B cell (primary cell): ENCODE data around the gene SKOR1. TPM values are rescaled to one million over a fixed set of nuclear protein-coding genes. Genes with fewer than 3 reads are reported as not detected.

Experiments used
- ATAC-seq: fragments of 200-7000 bp; cut with Tn5 transposase; one replicate; pipeline ENCODE4 v1.10.0; 2021; ENCODE audit warnings: low read depth, mild to moderate bottlenecking, moderate number of reproducible peaks, moderate library complexity
- CTCF ChIA-PET: fragments of 350-600 bp; sonication (Branson Sonifier 250); formaldehyde crosslinking; loops from one replicate; lab custom pipeline; 2021; ENCODE audit warnings: antibody characterized with exemption, inconsistent platforms; lab: Charles Lee
- POLR2A ChIA-PET: fragments of 350-600 bp; sonication (Branson Sonifier 250); formaldehyde crosslinking; loops from one replicate; lab custom pipeline; 2021; ENCODE audit warnings: antibody characterized with exemption; lab: Charles Lee
- DNase-seq: peaks from one replicate; pipeline ENCODE4 v3.0.0; 2013
- H2AFZ ChIP-seq: 2 replicates; pipeline ENCODE4 v1.6.1; 2012; ENCODE audit warnings: mild to moderate bottlenecking, low read depth, low read length; ENCODE audit not compliant: insufficient read depth, poor library complexity, severe bottlenecking
- H3K27ac ChIP-seq, 2 donors: 1 replicate in 1 of 2; 2 replicates in 1 of 2; pipeline ENCODE4 v1.5.1; 2012 to 2013; ENCODE audit warnings: low read length in 2 of 2, mild to moderate bottlenecking in 2 of 2, moderate library complexity in 1 of 2
- H3K27me3 ChIP-seq, 4 experiments: fragments of 200-600 bp in 1 of 4; sonication (generic) in 1 of 4; replicated peaks in 1 of 4; 1 replicate in 2 of 4; 2 replicates in 2 of 4; pipeline versions ENCODE4 v1.6.1 to v1.7.0; 2013 to 2016; ENCODE audit warnings: low read length in 3 of 4, mild to moderate bottlenecking in 2 of 4, mixed read lengths in 1 of 4, moderate library complexity in 1 of 4; ENCODE audit not compliant: insufficient read depth in 4 of 4, control insufficient read depth in 3 of 4; ENCODE audit errors: control extremely low read depth in 1 of 4
- H3K36me3 ChIP-seq, 2 experiments: replicated peaks in 1 of 2; 1 replicate in 1 of 2; 2 replicates in 1 of 2; pipeline versions ENCODE4 v1.6.1 to v1.7.1; 2013; ENCODE audit warnings: low read length in 1 of 2; ENCODE audit not compliant: insufficient read depth in 2 of 2, control insufficient read depth in 1 of 2; ENCODE audit errors: control extremely low read depth in 1 of 2, extremely low read depth in 1 of 2
- H3K4me1 ChIP-seq, 2 donors: fragments of 200-600 bp in 1 of 2; sonication (generic) in 1 of 2; 1 replicate in 1 of 2; 2 replicates in 1 of 2; pipeline versions ENCODE4 v1.5.1 to v1.6.1; 2013 to 2017; ENCODE audit warnings: low read length in 2 of 2; ENCODE audit not compliant: control insufficient read depth in 2 of 2, insufficient read depth in 2 of 2
- H3K4me2 ChIP-seq: replicated peaks from 2 replicates; pipeline ENCODE3; 2012; ENCODE audit warnings: mild to moderate bottlenecking, low read depth, low read length; ENCODE audit not compliant: poor library complexity, severe bottlenecking
- H3K4me3 ChIP-seq, 5 experiments: fragments of 200-600 bp in 1 of 5; sonication (generic) in 1 of 5; 1 replicate in 3 of 5; 2 replicates in 2 of 5; pipeline versions ENCODE4 v1.5.1 to v1.7.0; 2011 to 2016; ENCODE audit warnings: low read length in 4 of 5, mild to moderate bottlenecking in 4 of 5, low read depth in 2 of 5, control low read depth in 1 of 5, moderate library complexity in 1 of 5; ENCODE audit not compliant: insufficient read depth in 1 of 5; ENCODE audit errors: control extremely low read depth in 1 of 5, extremely low read depth in 1 of 5
- H3K79me2 ChIP-seq: fragments of 200-600 bp; sonication (generic); one replicate; pipeline ENCODE4 v1.6.0; 2016; ENCODE audit warnings: low read length; ENCODE audit not compliant: control insufficient read depth, insufficient read depth
- H3K9ac ChIP-seq: fragments of 200-600 bp; sonication (generic); 2 replicates; pipeline ENCODE4 v1.6.1; 2017; ENCODE audit warnings: mild to moderate bottlenecking, low read length, moderate library complexity
- H3K9me3 ChIP-seq, 3 donors: one replicate each; pipeline versions ENCODE4 v1.6.1 to v1.7.1; 2013; ENCODE audit warnings: low read length in 2 of 3; ENCODE audit not compliant: control insufficient read depth in 2 of 3, insufficient read depth in 1 of 3; ENCODE audit errors: control extremely low read depth in 1 of 3
- H4K20me1 ChIP-seq: 2 replicates; pipeline ENCODE4 v1.6.0; 2012; ENCODE audit warnings: mild to moderate bottlenecking, low read length; ENCODE audit not compliant: insufficient read depth, control insufficient read depth, poor library complexity, severe bottlenecking
- H3K27ac Mint-ChIP-seq: one replicate; pipeline ENCODE4 v1.8.0; 2021; ENCODE audit warnings: mixed read lengths
- H3K27me3 Mint-ChIP-seq: one replicate; pipeline ENCODE4 v1.8.0; 2021; ENCODE audit warnings: mixed read lengths
- H3K4me1 Mint-ChIP-seq: one replicate; pipeline ENCODE4 v1.8.0; 2021; ENCODE audit warnings: mixed read lengths
- H3K4me3 Mint-ChIP-seq: one replicate; pipeline ENCODE4 v1.8.0; 2021; ENCODE audit warnings: mixed read lengths
- H3K9me3 Mint-ChIP-seq: one replicate; pipeline ENCODE4 v1.8.0; 2022; ENCODE audit warnings: mixed read lengths; ENCODE audit not compliant: insufficient read depth
- CTCF ChIP-seq: fragments of 200-600 bp; IDR thresholded peaks from one replicate; pipeline ENCODE4 v1.8.0; 2022; ENCODE audit warnings: antibody characterized with exemption, mild to moderate bottlenecking
- EZH2 ChIP-seq: IDR thresholded peaks from 2 replicates; pipeline ENCODE4 v1.6.1; 2012; ENCODE audit warnings: borderline replicate concordance, low read depth, mild to moderate bottlenecking, moderate library complexity, low read length; ENCODE audit not compliant: insufficient read depth, poor library complexity, severe bottlenecking
- whole genome bisulfite sequencing: methylation state at CpG from one replicate; pipeline ENCODE4 v1.1.5; 2013; ENCODE audit warnings: missing lambda C conversion rate; ENCODE audit not compliant: insufficient coverage; 5-methylcytosine and 5-hydroxymethylcytosine counted together
- intact Hi-C: fragments of 100-400 bp; cut with micrococcal nuclease; formaldehyde crosslinking; loops from one replicate; pipeline ENCODE4 v1.10.0; 2022
- polyA plus RNA-seq: library from polyadenylated mRNA; depleted of rRNA; stranded (reverse); fragments of >200 nt; gene quantifications from 2 replicates; pipeline ENCODE4 v1.2.3, GENCODE V29; 2012
- total RNA-seq, 2 donors: library from RNA; stranded (reverse); fragments of 120-200 nt in 1 of 2; gene quantifications; 1 replicate in 1 of 2; 2 replicates in 1 of 2; pipeline versions ENCODE4 v1.2.3 to v1.2.4, GENCODE V29; 2013 to 2022

The SKOR1 gene
- total and polyA plus RNA-seq, 2 donors (not counting 1 experiment from before 2014, with no cell fraction given), result 0.37 to 0.67 TPM

GRCh38 chr15:67781907-67782690 lies 43.2 kb upstream of the SKOR1 start:
- Mint-ChIP-seq H3K27me3 (no peaks in the 10 kb centered on the region), H3K9me3 (no peaks in the 10 kb centered on the region), H3K4me3 (no peak overlapping the region), H3K27ac (no peak overlapping the region), H3K4me1 (peaks cover 59% of the 10 kb centered on the region)
- peaks cover 0 to 9% (median 0%) of the 10 kb centered on the region in 3 donors for H3K9me3 ChIP-seq
- no peak overlapping the region for H3K27ac ChIP-seq
- H3K27me3 ChIP-seq, result no peaks in the 10 kb centered on the region
- no peaks in the 10 kb centered on the region for H3K79me2 ChIP-seq
- peaks cover 46 to 50% of the 10 kb centered on the region in 2 donors for H3K4me1 ChIP-seq
- no peak overlapping the region for H3K4me3 ChIP-seq
- H2AFZ ChIP-seq, result no peak overlapping the region
- no peaks in the 10 kb centered on the region for H4K20me1 ChIP-seq
- no peak for TF ChIP-seq EZH2
- no peak for TF ChIP-seq CTCF
- CTCF ChIA-PET, result interaction anchor here (0.6 to 10.4 kb wide), 8 partner anchors 11 to 1370 kb away, joined by 3 to 237 read pairs (median 10); partner anchors contain the start of genes RNU6-1 and SKOR1
- intact Hi-C loops, result loop anchor here (2.0 to 10.0 kb wide), 5 partner anchors 43 to 697 kb away; partner anchors contain the start of genes FEM1B, MAP2K5, PIAS1 and SKOR1
- no peak overlapping the region for H3K4me2 ChIP-seq
- no peak overlapping the region for H3K9ac ChIP-seq
- POLR2A ChIA-PET, result interaction anchor here (3.4 to 3.5 kb wide), 2 partner anchors 42 to 53 kb away, joined by 20 to 22 read pairs; partner anchors contain the start of gene SKOR1
- no peak for DNase-seq
- WGBS, result 94% methylated on average over 5 of the region's 10 CpGs
- ATAC-seq, result no peak
- no peaks in the 10 kb centered on the region for H3K36me3 ChIP-seq

- Mint-ChIP-seq H3K27me3 (no peaks in the 10 kb centered on the region), H3K9me3 (no peaks in the 10 kb centered on the region), H3K27ac (no peak overlapping the region), H3K4me1 (peaks cover 62% of the 10 kb centered on the region), H3K4me3 (no peak overlapping the region)
- DNase-seq, result no peak
- no peak overlapping the region for H3K9ac ChIP-seq
- H3K4me3 ChIP-seq, result no peak overlapping the region
- ChIA-PET CTCF (interaction anchor here (0.6 to 10.4 kb wide), 8 partner anchors 10 to 1371 kb away, joined by 3 to 237 read pairs (median 12); partner anchors contain the start of genes RNU6-1 and SKOR1), POLR2A (interaction anchor here (3.4 to 3.5 kb wide), 2 partner anchors 41 to 53 kb away, joined by 20 to 22 read pairs; partner anchors contain the start of gene SKOR1)
- H3K4me1 ChIP-seq, result peaks cover 46 to 50% of the 10 kb centered on the region in 2 donors
- no peaks in the 10 kb centered on the region for H3K27me3 ChIP-seq
- intact Hi-C loops, result loop anchor here (2.0 to 10.0 kb wide), 5 partner anchors 42 to 698 kb away; partner anchors contain the start of genes FEM1B, MAP2K5, PIAS1 and SKOR1
- H3K9me3 ChIP-seq, result peaks cover 0 to 9% (median 0%) of the 10 kb centered on the region in 3 donors
- TF ChIP-seq CTCF, result no peak
- no peak for TF ChIP-seq EZH2
- H3K27ac ChIP-seq, result no peak overlapping the region
- 100% methylated on average over 3 of the region's 7 CpGs for WGBS
- H4K20me1 ChIP-seq, result no peaks in the 10 kb centered on the region
- no peak for ATAC-seq
- H3K79me2 ChIP-seq, result no peaks in the 10 kb centered on the region
- H3K4me2 ChIP-seq, result peak overlapping the region; percentile 54
- H2AFZ ChIP-seq, result no peak overlapping the region
- H3K36me3 ChIP-seq, result no peaks in the 10 kb centered on the region
Measured at GRCh38 chr15:67782691-67782991, 42.7 kb upstream of the SKOR1 start.
